Suprapubic skin (tissue), 3 donors: ENCODE measurements around the gene STUM.

Source experiments
- CTCF ChIP-seq, 2 donors: fragments of 200-600 bp in 1 of 2; fragments of 450-650 bp in 1 of 2; sonication (generic) in 1 of 2; IDR thresholded peaks; one replicate each; pipeline ENCODE4 v1.5.1; 2016 to 2019; ENCODE audit warnings: antibody characterized with exemption in 2 of 2, mild to moderate bottlenecking in 1 of 2, moderate library complexity in 1 of 2
- POLR2A ChIP-seq, 2 donors: fragments of 450-650 bp; IDR thresholded peaks; one replicate each; pipeline ENCODE4 v1.6.1; 2017; ENCODE audit warnings: antibody characterized with exemption in 2 of 2, mild to moderate bottlenecking in 2 of 2, moderate library complexity in 2 of 2

GRCh38 chr1:226634611-226635246 lies 86.2 kb downstream of the STUM start:
- no peak for TF ChIP-seq CTCF (IDR thresholded peaks at IDR 0.05)
- TF ChIP-seq POLR2A (IDR thresholded peaks at IDR 0.05): no peak
